HG03439 (cell line): Measurements from ENCODE around the gene STPG3.

Source experiments
- ATAC-seq: cut with Tn5 transposase; IDR thresholded peaks from one replicate; pipeline ENCODE4 v1.9.1; 2021; ENCODE audit warnings: mild to moderate bottlenecking, moderate library complexity; ENCODE audit not compliant: unreplicated experiment

The STPG3 gene

DNA sequence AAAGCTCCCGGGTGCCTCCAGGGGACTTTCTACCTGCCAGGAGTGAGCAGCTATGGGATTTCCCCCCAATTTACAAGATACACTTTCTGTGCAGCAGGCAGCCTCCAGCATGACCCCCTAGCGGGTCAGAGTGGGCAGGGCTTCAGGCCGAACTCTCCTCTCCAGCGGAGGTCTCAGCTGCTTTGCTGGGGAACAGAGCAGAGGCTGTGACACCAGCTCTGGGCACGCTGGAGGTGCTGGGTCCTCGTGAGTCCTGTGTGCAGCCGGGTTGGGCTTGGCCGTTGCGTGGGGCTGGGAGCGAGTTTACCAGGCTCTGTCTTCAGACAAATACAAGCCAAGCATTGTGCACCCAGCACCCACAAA, 48.1 kb downstream of the STPG3 start:
- no peak for ATAC-seq

GRCh38 chr9:137299938-137300337, 48.9 kb downstream of the STPG3 start:
- no peak for ATAC-seq

DNA sequence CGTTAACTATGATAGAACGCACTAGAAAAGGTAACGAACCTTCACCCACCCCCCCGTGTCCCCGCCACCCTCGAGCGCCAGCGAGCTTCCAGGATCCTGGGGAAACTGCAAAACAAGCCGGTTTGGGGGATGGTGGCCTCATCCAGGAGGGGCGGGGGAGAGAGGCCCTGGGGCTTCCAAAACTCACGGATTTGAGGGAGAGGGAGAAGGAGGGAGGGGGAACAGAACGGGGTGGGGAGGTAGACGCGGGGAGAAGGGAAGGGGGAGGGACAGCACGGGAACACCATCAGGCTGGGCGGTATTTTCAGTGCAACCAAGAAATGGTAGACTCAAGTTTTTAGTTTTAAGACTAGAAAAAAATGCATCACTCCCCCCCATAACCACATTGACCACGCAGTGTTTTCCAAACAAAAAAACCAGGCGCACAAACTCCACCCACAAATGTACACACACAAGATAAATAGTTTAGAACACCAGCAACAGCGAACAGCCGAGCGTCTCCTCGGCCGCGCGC, 49.5 kb downstream of the STPG3 start:
- ATAC-seq = no peak

- peak; percentile 3 for ATAC-seq
Measured at GRCh38 chr9:137301081-137301947, 50.2 kb downstream of the STPG3 start.

DNA sequence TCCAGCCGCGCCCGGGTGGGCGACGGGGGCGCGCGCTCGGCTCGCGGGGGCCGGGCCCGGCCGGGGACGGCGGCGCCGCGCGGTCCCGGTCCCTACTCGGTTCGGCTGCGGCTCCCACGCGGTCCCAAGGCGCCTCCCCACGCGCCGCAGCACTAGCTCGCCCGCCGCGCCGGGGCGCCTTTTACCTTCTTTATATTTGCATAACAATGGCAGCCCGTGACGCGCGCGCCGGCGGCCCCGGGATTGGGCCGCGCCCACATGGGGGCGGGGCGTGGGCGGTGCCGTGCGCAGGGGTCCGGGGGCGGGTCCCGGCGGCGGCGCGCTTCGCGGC, 51.0 kb downstream of the STPG3 start, which contains the start of gene NRARP:
Gene NRARP (minus strand): TSS at position 154 of the 331 bp plus-strand sequence. CDS start 343 bp downstream, outside the sequence.
- ATAC-seq = peak; percentile 71

DNA sequence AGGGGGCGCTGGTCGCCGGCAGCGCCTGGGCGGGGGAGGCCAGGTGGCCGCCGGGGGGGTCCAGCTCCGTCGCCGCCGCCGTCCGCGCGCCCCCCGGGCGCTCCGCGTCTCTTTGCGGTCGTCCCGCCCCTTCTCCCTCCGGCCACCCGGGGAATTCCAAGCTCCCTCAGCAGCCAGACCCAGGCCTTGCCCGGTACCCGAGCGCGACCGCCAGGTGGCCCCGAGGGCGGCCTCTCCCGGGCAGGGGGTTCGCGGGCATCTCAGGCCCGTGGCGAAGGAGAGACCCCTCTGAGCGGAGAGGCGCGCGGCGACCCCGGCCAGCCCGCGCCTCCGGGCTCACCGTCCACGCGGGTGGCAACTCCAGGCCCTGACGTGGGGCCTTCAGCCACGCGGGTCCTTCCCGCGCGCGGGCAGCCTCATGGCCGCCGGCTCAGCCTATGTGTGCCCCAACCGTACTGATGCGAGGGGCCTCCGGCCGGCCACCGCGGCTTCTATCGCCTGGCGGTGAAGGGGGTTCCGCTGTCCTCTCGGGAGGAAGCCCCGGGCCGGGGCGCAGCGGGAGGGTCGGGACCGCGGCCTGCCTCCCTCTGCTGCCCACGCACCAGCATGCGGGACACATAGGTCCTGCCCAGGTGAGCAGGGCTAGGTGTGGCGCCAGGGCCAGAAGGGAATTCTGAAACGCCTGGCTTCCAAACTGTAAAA, 51.5 kb downstream of the STPG3 start:
- peak; percentile 48 for ATAC-seq
